Keratinocyte (primary cell): ENCODE results near the gene PXDN. TPM values are rescaled to one million over a fixed set of nuclear protein-coding genes. Genes with fewer than 3 reads are reported as not detected.

Experiments used
- DNase-seq: peaks from one replicate; pipeline ENCODE4 v3.0.0-alpha.2; 2011; ENCODE audit warnings: low read depth, missing footprints, low spot score
- FAIRE-seq: peaks from 2 replicates; lab custom pipeline; 2011; peaks lifted over from hg19 to GRCh38; lab: Jason Lieb, UNC
- H2AFZ ChIP-seq: 2 replicates; pipeline ENCODE4 v1.6.0; 2012; ENCODE audit warnings: low read length, control low read depth, inconsistent platforms; ENCODE audit not compliant: control insufficient read depth
- H3K27ac ChIP-seq: 2 replicates; pipeline ENCODE4 v1.5.1; 2011; ENCODE audit warnings: low read length; ENCODE audit not compliant: control insufficient read depth, insufficient read depth
- H3K27me3 ChIP-seq: 3 replicates; pipeline ENCODE4 v1.6.0; 2011; ENCODE audit warnings: low read length; ENCODE audit not compliant: control insufficient read depth, insufficient read depth; ENCODE audit errors: extremely low read depth
- H3K36me3 ChIP-seq, 2 experiments: 2 replicates in 1 of 2; 3 replicates in 1 of 2; pipeline ENCODE4 v1.5.1; 2011; ENCODE audit warnings: low read length in 2 of 2, mild to moderate bottlenecking in 1 of 2; ENCODE audit not compliant: control insufficient read depth in 2 of 2, insufficient read depth in 2 of 2; ENCODE audit errors: extremely low read depth in 1 of 2
- H3K4me1 ChIP-seq: 3 replicates; pipeline ENCODE4 v1.5.1; 2011; ENCODE audit warnings: low read length; ENCODE audit not compliant: control insufficient read depth, insufficient read depth; ENCODE audit errors: extremely low read depth
- H3K4me2 ChIP-seq: 3 replicates; pipeline ENCODE4 v1.6.0; 2011; ENCODE audit warnings: low read depth, low read length; ENCODE audit not compliant: control insufficient read depth, insufficient read depth; ENCODE audit errors: extremely low read depth
- H3K4me3 ChIP-seq, 3 experiments: fragments of 200-600 bp in 1 of 3; sonication (generic) in 1 of 3; 2 replicates in 2 of 3; 3 replicates in 1 of 3; pipeline ENCODE4 v1.5.1; 2011 to 2016; ENCODE audit warnings: low read length in 3 of 3, mild to moderate bottlenecking in 3 of 3, control low read depth in 2 of 3, inconsistent platforms in 1 of 3, low read depth in 1 of 3, mixed read lengths in 1 of 3, mixed run types in 1 of 3, moderate library complexity in 1 of 3; ENCODE audit not compliant: control insufficient read depth in 2 of 3, insufficient read depth in 2 of 3; ENCODE audit errors: extremely low read depth in 1 of 3
- H3K79me2 ChIP-seq: 2 replicates; pipeline ENCODE4 v1.6.0; 2012; ENCODE audit warnings: low read length; ENCODE audit not compliant: control insufficient read depth, insufficient read depth
- H3K9ac ChIP-seq: 3 replicates; pipeline ENCODE4 v1.6.0; 2011; ENCODE audit warnings: low read length; ENCODE audit not compliant: control insufficient read depth, insufficient read depth; ENCODE audit errors: extremely low read depth
- H3K9me1 ChIP-seq: 3 replicates; pipeline ENCODE4 v1.6.0; 2011; ENCODE audit warnings: low read length; ENCODE audit not compliant: control insufficient read depth, insufficient read depth; ENCODE audit errors: extremely low read depth
- H3K9me3 ChIP-seq: 2 replicates; pipeline ENCODE4 v1.5.1; 2012; ENCODE audit warnings: low read depth, low read length; ENCODE audit not compliant: control insufficient read depth
- H4K20me1 ChIP-seq: 3 replicates; pipeline ENCODE4 v1.6.0; 2011; ENCODE audit warnings: low read length; ENCODE audit not compliant: control insufficient read depth, insufficient read depth; ENCODE audit errors: extremely low read depth
- EZH2 ChIP-seq: IDR thresholded peaks from one replicate; pipeline ENCODE4 v1.6.1; 2012; ENCODE audit warnings: inconsistent platforms, mild to moderate bottlenecking, low read length, moderate library complexity
- dilution Hi-C: fragments of 300-500 bp; cut with MboI; formaldehyde crosslinking; loops from one replicate; pipeline ENCODE4 v1.7.0; 2020; ENCODE audit warnings: low sequenced_read_pairs; ENCODE audit not compliant: extremely low pct_ligation_motif_present
- polyA plus RNA-seq, 5 experiments: library from polyadenylated mRNA; depleted of rRNA in 3 of 5; stranded (reverse) in 3 of 5; stranded (forward) in 1 of 5; unstranded in 1 of 5; fragments of >200 nt; gene quantifications; 1 replicate in 1 of 5; 2 replicates in 3 of 5; 3 replicates in 1 of 5; pipeline versions ENCODE4 v1.2.1 to v1.2.3, GENCODE V29; 2011 to 2012; ENCODE audit warnings: missing spikeins in 2 of 5, low read depth in 1 of 5, low replicate concordance in 1 of 5
- TF ChIP-seq, protein P1 (sequence below), 3 experiments: IDR thresholded peaks in 1 of 3; conservative IDR thresholded peaks in 1 of 3; optimal IDR thresholded peaks in 1 of 3; 2 replicates in 2 of 3; 3 replicates in 1 of 3; pipeline versions ENCODE3 to v1.5.1; 2011; ENCODE audit warnings: low read length in 3 of 3, mild to moderate bottlenecking in 3 of 3, moderate library complexity in 2 of 3, control low read depth in 1 of 3, inconsistent platforms in 1 of 3; ENCODE audit not compliant: insufficient read depth in 2 of 3; ENCODE audit errors: extremely low read depth in 1 of 3

Gene PXDN
- polyA plus RNA-seq, 1 donor (not counting 4 experiments of a cell fraction or from before 2014, with no cell fraction given) = 36.7 TPM

DNA sequence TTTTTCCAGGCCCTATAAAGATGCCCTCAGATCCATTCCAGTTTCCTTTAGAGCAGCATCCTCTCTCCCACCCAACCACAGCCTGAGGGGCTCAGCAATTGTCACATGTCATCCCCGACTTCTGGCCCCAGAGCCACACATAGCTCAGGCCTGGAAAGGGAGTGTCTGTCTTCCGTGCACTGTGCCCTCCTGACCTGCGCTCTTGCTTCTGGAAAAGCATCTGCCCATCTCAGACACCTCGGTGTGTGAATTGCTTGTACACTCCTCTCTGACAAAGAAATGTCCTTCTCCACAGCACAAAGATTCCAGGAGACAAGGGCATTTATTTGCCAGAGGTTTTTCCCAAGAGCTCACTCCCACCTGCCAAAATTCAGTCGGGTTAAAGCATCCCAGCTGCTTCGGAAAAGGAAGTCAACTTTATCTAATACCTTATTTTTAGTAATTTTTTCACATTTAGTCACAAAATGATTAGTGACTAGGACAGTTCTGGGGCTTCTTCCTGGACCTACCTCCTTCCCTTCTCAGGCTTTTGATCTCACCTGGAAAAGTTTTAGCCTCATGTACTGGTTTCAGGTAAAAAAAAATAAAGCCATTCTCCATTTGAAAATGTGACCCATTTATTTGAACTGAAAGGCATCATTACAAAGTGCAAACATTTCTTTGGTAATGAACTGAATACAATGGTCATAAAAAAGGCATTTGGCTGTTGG is 112.9 kb downstream of the PXDN start:
- Histone ChIP-seq H2AFZ (peak overlapping the region; percentile 25), H3K4me2 (peak overlapping the region; percentile 61), H3K79me2 (no peaks in the 10 kb centered on the region), H3K9me3 (no peaks in the 10 kb centered on the region), H3K27me3 (no peaks in the 10 kb centered on the region), H3K9ac (peak overlapping the region; percentile 38), H3K36me3 (peaks cover 0 to 6% of the 10 kb centered on the region in 2 experiments), H4K20me1 (no peaks in the 10 kb centered on the region), H3K9me1 (no peaks in the 10 kb centered on the region), H3K27ac (peak overlapping the region; percentile 70), H3K4me3 (peak overlapping the region in 1 of 3 experiments; percentile 17), H3K4me1 (peaks cover 33% of the 10 kb centered on the region)
- dilution Hi-C loops = no loop called here
- TF ChIP-seq, protein P1, sequence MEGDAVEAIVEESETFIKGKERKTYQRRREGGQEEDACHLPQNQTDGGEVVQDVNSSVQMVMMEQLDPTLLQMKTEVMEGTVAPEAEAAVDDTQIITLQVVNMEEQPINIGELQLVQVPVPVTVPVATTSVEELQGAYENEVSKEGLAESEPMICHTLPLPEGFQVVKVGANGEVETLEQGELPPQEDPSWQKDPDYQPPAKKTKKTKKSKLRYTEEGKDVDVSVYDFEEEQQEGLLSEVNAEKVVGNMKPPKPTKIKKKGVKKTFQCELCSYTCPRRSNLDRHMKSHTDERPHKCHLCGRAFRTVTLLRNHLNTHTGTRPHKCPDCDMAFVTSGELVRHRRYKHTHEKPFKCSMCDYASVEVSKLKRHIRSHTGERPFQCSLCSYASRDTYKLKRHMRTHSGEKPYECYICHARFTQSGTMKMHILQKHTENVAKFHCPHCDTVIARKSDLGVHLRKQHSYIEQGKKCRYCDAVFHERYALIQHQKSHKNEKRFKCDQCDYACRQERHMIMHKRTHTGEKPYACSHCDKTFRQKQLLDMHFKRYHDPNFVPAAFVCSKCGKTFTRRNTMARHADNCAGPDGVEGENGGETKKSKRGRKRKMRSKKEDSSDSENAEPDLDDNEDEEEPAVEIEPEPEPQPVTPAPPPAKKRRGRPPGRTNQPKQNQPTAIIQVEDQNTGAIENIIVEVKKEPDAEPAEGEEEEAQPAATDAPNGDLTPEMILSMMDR (optimal IDR thresholded peaks at IDR 0.05 in 1 of 3, IDR thresholded peaks at IDR 0.05 in 1 of 3, conservative IDR thresholded peaks at IDR 0.05 in 1 of 3; ENCODE audit: extremely low read depth in 1 of 3, insufficient read depth in 2 of 3, low read length in 3 of 3) = no peak
- TF ChIP-seq EZH2 = no peak
- DNase-seq (no peak), FAIRE-seq (no peak)

DNA sequence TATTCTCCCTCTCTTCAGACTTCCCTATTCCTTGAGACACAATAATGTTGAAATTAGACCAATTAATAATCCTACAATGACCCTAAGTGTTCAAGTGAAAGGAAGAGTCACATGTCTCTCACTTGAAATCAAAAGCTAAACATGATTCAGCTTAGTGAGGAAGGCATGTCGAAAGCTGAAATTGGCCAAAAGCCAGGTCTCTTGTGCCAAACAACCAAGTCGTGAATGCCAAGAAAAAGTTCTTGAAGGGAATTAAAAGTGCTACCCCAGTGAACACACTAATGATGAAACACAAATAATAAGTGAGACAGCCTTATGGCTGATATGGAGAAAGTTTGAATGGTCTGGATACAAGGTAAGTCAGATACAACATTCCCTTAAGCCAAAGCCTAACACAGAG is 115.4 kb downstream of the PXDN start:
- Histone ChIP-seq H3K9ac (no peak overlapping the region), H3K79me2 (no peaks in the 10 kb centered on the region), H3K9me1 (no peaks in the 10 kb centered on the region), H4K20me1 (no peaks in the 10 kb centered on the region), H3K4me2 (peak overlapping the region; percentile 20), H3K27me3 (no peaks in the 10 kb centered on the region), H3K4me3 (no peak overlapping the region), H2AFZ (no peak overlapping the region), H3K9me3 (no peaks in the 10 kb centered on the region), H3K36me3 (peaks cover 0 to 3% of the 10 kb centered on the region in 2 experiments), H3K27ac (peak overlapping the region; percentile 50), H3K4me1 (peaks cover 45% of the 10 kb centered on the region)
- FAIRE-seq (peak; percentile 66), DNase-seq (peak; percentile 68)
- dilution Hi-C loops = no loop called here
- TF ChIP-seq, protein P1 (optimal IDR thresholded peaks at IDR 0.05 in 1 of 3, IDR thresholded peaks at IDR 0.05 in 1 of 3, conservative IDR thresholded peaks at IDR 0.05 in 1 of 3; ENCODE audit: extremely low read depth in 1 of 3, insufficient read depth in 2 of 3, low read length in 3 of 3) = no peak
- TF ChIP-seq EZH2 = no peak
